Activated naive CD4-positive, alpha-beta T cell treated with Interleukin-2 at 50 U/mL for 16 hours (primary cell): Measurements from ENCODE around the gene MAP2K5.

Experiments
- DNase-seq: peaks from one replicate; pipeline ENCODE4 v3.0.0-alpha.2; 2020

MAP2K5 gene

DNA sequence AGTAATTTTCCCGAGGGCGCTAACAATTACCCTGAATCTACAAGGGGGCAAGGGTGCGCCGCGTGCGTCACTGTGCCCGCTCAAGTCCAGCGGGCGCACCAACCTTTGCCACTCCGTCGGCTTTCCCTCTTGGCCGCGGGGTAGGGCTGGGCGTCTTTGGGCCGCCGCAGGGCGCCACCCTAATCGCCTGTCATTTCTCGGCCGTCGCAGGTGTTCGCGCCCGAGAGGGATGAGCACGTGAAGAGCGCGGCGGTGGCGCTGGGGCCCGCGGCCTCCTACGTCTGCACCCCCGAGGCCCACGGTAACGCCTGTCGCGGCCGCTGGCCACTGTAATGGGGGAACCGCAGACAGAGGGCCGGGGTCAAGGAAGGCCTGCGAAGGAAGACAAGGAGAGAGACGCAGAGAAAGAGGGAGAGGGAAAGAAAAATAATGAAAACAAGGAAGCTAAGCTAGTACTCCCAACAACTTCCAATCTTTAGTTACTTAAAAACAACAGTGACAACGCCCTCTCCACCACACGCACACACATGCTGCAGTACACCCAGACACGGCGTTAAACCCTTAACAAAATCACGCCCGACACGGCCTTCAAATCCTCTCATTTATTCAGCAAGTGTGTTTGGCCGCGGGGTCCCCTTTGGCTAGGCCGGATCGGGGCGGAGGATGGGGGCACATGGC lies 286.6 kb downstream of the MAP2K5 start:
- DNase-seq = no peak

DNA sequence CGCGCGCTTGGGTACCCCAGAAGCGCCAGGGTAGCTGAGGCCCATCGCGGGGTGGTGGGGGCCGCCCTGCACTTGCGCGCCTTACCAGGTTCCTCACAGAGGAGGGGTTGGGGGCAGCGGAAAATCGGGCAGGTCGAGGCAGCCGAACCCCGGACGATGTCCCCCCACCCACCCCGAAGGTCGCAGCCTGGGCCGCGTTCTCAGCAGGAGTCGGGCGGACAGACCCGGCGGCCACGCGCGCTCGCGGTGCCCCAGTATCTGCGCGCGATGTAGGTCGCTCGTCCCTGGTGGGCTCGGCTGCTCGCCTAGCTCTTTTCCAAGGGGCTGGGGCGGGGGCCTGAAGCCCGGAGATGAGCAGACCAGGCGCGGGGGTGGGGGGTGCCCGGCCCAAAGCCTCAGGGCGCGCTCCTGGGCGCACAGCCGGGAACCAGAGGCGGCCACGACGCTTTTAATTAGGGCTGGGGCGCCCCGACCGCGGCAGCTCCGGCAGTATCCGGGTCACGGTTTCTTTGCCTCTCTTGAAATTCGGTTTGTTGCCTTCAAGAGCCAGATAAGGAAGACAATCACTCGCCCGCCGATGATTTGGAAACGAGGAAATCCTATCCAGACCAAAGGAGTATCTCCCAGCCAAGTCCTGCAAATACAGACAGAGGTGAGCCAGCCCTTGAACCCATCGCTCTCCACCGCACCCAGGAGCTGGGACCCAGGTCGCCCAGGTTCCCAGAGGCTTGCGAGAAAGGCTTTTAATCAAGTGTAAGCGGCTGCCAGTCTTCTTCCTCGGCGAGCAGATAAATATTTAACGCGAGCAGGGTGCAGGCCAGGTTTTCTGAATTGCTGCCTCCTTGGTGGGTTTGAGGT lies 287.4 kb downstream of the MAP2K5 start:
- no peak for DNase-seq

DNA sequence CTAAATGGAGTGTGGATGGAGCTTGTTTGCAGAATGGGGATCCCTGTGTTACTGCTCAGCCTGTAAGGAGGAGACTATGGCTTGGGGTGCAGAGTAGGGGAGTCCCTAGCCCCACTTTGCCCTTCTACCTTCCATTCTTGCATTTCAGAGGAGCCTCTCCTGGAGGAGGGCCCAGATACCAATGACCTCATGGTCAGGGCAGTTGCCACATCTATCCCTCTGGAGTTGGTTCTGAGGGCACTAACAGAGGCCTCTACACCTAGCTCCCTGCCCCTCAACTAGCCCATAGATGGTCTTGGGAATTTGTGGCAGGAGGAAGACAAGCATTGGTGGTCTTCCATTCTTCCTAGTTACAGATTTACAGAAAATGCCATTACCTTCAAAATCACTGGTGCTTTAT lies 288.9 kb downstream of the MAP2K5 start:
- DNase-seq = no peak

DNA sequence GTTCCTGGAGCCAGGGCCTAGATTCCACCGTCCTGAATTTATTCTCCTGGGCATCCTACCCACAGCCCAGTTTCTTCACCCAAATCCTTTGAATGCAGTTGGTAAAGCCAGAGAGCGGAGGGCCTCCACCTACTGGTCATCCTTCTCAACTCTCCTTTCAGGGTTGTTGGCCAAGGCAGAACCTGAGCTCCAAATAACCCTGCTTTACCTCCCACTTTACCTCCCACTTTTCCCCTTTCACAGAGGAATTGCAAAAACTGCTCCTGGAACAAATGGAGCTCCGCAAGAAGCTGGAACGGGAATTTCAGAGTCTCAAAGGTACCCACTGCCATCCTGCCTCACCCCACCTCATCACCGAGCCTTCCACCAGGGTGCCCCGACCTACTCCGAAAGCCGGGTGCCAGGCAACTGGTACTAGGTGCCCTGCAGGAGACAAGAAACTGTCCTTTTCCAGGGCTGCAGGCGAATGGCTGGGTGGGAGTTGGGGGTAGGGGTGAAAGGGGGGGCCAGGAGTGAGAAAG lies 289.6 kb downstream of the MAP2K5 start:
- no peak for DNase-seq

- no peak for DNase-seq
Observed at GRCh38 chr15:67832897-67833709, 290.6 kb downstream of the MAP2K5 start.

DNA sequence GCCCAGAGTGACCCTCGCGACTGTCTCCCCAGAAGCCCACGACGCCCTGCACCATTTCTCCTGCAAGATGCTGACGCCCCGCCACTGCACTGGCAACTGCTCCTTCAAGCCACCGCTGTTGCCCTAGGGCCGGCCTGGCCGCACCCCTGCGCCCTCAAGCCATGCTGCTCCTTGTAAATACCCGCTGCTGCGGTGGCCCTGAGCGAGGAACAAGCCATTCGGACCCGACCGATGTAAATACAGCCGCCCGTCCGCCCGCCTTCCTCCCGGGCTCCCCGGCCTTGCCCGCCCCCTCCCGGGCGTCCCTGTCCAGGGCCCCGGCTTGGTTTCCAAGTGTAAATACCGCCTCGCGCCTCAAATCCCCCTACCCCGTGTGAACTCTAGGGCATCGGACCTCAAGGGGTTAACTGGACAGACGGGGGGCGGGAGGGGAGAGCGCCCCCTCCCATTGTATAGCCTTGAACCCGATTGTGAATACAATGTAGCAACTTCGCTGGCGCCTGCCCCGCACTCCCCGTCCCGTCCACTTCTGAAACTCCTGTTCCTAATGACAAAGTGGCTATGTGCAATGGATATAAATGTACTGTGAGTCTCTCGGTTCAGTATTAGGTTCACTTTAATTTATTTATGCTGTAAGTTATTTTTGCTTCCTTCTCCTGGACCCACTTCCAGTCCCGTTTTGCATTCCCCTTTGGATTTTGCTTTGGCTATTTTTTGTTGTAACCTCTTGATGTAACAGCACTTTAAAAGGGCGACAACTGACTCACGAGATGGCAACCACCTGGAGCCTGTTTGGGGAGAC lies 291.4 kb downstream of the MAP2K5 start:
- no peak for DNase-seq

GRCh38 chr15:67834581-67835296 lies 292.2 kb downstream of the MAP2K5 start:
- DNase-seq = no peak

GRCh38 chr15:67835297-67836133 lies 293.0 kb downstream of the MAP2K5 start:
- no peak for DNase-seq

DNA sequence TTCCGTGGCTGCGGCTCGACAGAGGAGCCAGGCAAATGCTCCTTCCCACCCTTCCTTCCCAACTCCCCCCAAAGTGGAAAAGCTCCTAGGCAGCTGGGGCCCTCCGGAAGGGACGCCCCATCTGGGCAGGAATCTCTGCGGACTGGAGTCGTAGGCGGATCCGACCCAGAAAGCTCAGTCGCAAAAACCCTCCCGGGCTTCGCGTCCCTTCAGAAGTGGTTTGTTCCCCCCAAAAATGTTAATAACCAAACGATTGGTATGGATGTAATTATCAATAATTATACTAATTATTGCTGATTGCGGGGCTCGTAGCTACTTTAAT lies 293.6 kb downstream of the MAP2K5 start:
- DNase-seq = no peak

DNA sequence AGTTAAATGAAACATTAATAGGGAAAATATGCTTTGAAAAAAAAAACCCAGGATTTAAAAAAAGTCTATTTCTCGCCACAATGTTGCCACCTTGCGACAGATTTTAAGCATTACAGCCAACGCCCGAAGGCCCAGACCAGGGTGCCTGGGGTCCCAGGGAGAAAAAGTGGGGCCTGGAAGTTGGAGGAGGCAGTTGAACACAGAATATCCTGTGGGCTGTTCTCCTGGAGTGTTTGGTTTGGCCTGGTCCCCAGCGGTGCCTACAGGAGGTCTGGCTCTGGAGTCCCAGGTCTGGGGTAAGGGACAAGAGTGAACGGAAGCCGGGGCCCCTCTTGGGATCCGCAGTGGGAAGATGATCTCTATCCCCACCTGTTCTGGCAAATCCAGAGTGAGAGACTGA lies 294.0 kb downstream of the MAP2K5 start:
- peak; percentile 59 for DNase-seq

DNA sequence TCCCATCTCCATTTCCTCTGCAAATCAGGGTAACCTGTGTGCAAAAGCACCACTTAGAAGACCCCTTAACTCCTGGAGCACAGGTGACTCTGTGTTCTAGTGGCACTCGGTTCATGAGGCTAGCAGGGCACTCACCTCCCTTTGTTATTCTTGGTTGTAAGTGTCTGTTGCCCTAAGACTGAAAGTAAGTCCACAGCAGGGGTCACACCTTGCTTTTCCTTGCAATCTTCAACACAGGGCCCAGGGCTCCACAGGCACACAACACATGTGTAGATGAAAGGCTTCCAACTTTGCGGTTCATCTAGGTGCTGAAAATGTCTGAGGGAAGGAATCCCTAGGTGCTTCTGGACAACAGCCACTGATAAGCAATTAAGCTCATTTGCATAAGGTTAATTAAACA lies 294.5 kb downstream of the MAP2K5 start:
- no peak for DNase-seq

DNA sequence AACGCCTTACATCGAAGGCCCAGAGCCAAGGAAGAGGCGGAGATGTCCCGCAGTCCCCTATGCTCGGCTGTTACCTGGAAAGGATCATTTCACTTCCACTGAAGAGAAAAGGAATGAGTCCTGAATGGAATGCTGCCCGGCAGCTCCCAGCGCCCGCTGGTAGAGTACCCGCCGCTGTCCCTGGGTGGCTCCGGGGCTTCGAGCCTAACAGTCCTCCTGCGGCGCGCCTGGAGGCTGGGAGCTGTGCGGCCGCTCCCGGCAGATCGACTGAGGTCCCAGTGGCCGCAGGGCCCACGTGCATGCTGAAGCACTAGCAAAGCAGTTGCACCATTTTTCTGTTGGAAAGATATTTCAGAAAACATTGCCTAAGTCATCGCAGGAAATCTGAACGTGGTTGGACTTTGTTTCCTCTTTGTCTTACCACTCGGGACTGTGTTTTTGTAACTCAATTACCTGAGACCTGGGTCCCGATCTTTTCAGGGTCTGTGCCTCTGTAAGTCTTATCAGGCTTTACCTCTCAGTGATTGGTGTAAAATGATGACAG lies 296.4 kb downstream of the MAP2K5 start:
- no peak for DNase-seq

DNA sequence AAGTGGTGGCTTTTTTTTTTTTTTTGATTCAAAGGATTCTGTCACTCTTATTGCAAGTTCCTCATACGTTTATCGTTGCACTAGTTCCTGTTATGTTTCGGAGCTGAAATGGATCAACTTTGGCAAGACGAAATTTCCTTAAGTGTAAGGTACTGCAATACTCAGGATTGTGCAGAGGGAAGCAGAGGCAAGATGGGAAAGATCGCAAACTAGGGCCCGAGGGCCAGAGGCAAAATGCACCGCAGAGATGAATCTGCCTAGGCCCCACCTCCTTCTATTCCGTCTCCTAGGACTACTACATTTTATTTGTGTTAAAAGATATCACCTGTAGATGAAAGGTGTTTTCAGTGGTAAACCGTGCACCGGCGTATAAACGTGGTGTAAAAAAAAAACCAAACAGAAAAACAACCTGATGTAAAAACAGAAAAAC lies 297.0 kb downstream of the MAP2K5 start:
- DNase-seq = peak; percentile 34

- DNase-seq = peak; percentile 97
Observed at GRCh38 chr15:67839929-67840748, 297.6 kb downstream of the MAP2K5 start, which contains the start of gene RNU6-1. Gene RNU6-1 (minus strand): TSS chr15:67840045.

DNA sequence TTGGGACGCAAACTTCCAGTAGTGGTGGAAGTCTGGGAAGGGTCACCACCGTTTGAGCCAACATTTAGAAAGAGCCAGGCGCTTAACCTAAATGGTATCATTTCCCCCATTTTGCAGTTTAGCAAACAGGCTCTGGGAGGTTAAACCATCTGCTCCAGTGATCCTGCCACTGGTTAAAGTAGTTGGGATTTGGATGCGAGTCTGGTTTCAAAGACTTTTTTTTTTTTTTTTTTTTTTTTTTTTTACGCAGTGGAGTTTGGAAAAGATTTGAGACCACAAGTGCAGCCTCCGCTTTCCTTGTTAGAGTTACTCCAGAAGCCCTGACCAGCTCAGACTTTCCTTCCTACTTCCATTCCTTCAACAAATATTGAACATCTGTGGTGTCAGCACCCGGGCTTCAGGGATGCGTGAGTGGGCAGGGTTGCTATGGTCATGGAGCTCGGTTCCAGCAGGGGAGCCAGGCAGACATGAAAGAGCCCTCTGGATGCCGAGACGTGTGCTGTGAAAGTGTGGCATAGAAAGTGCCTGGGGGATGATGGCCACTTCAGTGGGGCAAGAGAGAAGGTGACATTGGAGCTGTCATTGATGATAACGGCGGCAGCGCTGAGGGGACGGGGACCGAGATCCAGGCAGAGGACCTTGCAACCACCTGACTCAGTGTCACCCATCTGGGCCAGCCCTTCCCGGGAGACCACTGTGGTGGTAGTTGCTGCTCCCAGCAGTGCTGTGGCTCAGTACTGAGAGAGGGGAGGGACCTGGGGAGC lies 298.4 kb downstream of the MAP2K5 start:
- no peak for DNase-seq

GRCh38 chr15:67841513-67841762 lies 298.9 kb downstream of the MAP2K5 start:
- no peak for DNase-seq

DNA sequence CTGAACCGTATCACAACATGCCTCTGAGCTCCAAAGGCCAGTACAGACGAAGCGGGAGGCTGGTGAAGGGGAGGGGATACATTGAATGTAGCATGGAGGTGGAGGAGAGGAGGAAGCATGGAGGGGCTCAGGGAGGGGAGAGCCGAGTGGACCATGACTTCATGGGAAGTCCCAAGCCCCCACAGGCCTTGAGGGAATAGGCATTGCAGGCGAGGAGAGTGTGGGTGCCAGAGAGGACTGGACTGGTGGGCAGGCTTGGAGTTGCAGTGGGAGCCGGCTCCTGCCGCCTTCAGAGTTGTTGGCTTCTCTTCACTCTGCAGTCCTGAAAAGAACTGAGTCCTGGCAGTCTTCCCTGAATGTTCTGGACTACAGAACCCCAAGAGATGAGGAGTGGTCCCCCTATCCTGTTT lies 300.6 kb downstream of the MAP2K5 start:
- no peak for DNase-seq

- no peak for DNase-seq
Observed at GRCh38 chr15:67843571-67844387, 301.3 kb downstream of the MAP2K5 start.
